Measurements from ENCODE around the gene KPNA1.
"Not testable (repeated sequence)": the region's sequence is repeated elsewhere in the genome, so short reads cannot be mapped to it uniquely, and the experiment has no call there.

Gene KPNA1

GRCh38 chr3:122516846-122517360, 2.2 kb upstream of the KPNA1 start:
- FAIRE-seq: no peak

- FAIRE-seq: no peak
Observed at GRCh38 chr3:122515870-122516269, 1.1 kb upstream of the KPNA1 start.

- no peak for FAIRE-seq
Observed at GRCh38 chr3:122515020-122515468, 305 bp upstream of the KPNA1 start.

- FAIRE-seq: no peak
Observed at GRCh38 chr3:122513386-122514122, 1.2 kb downstream of the KPNA1 start.

- no peak for FAIRE-seq
Observed at GRCh38 chr3:122512284-122512683, 2.5 kb downstream of the KPNA1 start.

- no peak for FAIRE-seq
Observed at GRCh38 chr3:122510878-122511535, 3.7 kb downstream of the KPNA1 start.

GRCh38 chr3:122508944-122509343, 5.8 kb downstream of the KPNA1 start:
- not testable (repeated sequence) for FAIRE-seq

- no peak for FAIRE-seq
Observed at GRCh38 chr3:122508135-122508914, 6.4 kb downstream of the KPNA1 start.

- no peak for FAIRE-seq
Observed at GRCh38 chr3:122506450-122506849, 8.3 kb downstream of the KPNA1 start.

- no peak for FAIRE-seq
Observed at GRCh38 chr3:122505676-122506075, 9.1 kb downstream of the KPNA1 start.

GRCh38 chr3:122502941-122503340, 11.8 kb downstream of the KPNA1 start:
- FAIRE-seq: no peak

GRCh38 chr3:122502139-122502538, 12.6 kb downstream of the KPNA1 start:
- FAIRE-seq: no peak

GRCh38 chr3:122500964-122501363, 13.8 kb downstream of the KPNA1 start:
- not testable (repeated sequence) for FAIRE-seq

GRCh38 chr3:122498152-122498551, 16.6 kb downstream of the KPNA1 start:
- FAIRE-seq: no peak

GRCh38 chr3:122497425-122497824, 17.3 kb downstream of the KPNA1 start:
- no peak for FAIRE-seq

- FAIRE-seq: no peak
Observed at GRCh38 chr3:122496508-122496907, 18.2 kb downstream of the KPNA1 start.

- no peak for FAIRE-seq
Observed at GRCh38 chr3:122493296-122493695, 21.4 kb downstream of the KPNA1 start.

- no peak for FAIRE-seq
Observed at GRCh38 chr3:122488262-122488973, 26.3 kb downstream of the KPNA1 start.

GRCh38 chr3:122484985-122485384, 29.8 kb downstream of the KPNA1 start:
- no peak for FAIRE-seq

- FAIRE-seq: no peak
Observed at GRCh38 chr3:122481390-122481789, 33.3 kb downstream of the KPNA1 start.

- no peak for FAIRE-seq
Observed at GRCh38 chr3:122476532-122476931, 38.2 kb downstream of the KPNA1 start.

GRCh38 chr3:122475316-122475715, 39.4 kb downstream of the KPNA1 start:
- no peak for FAIRE-seq

GRCh38 chr3:122469659-122470058, 45.1 kb downstream of the KPNA1 start:
- FAIRE-seq: no peak

Measured in A204.1 (cell line).